Measurements from ENCODE around the gene TCTN3.

The TCTN3 gene

DNA sequence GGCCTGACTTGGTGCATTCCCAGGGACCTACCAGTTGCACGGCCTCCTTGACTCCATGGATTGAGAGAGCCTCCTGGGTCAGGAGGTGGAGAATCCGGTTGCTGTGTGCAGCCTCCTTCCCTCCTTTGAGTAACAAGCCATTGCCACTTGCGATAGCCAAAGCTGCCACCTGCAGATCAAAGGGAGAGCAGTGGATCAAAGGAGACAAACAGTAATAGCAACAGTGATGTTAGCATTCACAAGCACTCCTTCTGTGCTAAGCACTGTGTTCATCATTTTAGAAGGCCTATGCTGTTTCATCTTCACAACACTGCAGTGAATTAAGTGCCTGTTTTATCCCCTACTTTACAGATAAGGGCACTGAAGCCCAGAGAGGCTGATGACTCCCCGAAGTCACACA is 77.3 kb downstream of the TCTN3 start:
- no peak for DNase-seq (ENCODE audit: low read depth)
- TF ChIP-seq, protein P1, sequence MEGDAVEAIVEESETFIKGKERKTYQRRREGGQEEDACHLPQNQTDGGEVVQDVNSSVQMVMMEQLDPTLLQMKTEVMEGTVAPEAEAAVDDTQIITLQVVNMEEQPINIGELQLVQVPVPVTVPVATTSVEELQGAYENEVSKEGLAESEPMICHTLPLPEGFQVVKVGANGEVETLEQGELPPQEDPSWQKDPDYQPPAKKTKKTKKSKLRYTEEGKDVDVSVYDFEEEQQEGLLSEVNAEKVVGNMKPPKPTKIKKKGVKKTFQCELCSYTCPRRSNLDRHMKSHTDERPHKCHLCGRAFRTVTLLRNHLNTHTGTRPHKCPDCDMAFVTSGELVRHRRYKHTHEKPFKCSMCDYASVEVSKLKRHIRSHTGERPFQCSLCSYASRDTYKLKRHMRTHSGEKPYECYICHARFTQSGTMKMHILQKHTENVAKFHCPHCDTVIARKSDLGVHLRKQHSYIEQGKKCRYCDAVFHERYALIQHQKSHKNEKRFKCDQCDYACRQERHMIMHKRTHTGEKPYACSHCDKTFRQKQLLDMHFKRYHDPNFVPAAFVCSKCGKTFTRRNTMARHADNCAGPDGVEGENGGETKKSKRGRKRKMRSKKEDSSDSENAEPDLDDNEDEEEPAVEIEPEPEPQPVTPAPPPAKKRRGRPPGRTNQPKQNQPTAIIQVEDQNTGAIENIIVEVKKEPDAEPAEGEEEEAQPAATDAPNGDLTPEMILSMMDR (conservative IDR thresholded peaks at IDR 0.05; ENCODE audit: control insufficient read depth, insufficient read depth, low read depth, low read length), result no peak
- H3K4me3 ChIP-seq (ENCODE audit: control insufficient read depth, low read depth, low read length), result no peak overlapping the region

Data from fibroblast of mammary gland (primary cell).